ENCODE results near the gene VANGL2. TPM values are rescaled to one million over a fixed set of nuclear protein-coding genes. Genes with fewer than 3 reads are reported as not detected.

Gene VANGL2
- total and polyA plus RNA-seq, 2 of the 4 experiments (the other 2 are of a cell fraction), result 0.36 to 3.6 TPM

- H3K36me3 ChIP-seq (ENCODE audit: control insufficient read depth, insufficient read depth, low read length), result no peaks in the 10 kb centered on the region
These were observed 11.1 kb downstream of the VANGL2 start for GRCh38 chr1:160411271-160412027.

More at GRCh38 chr1:160411271-160412027, 11.1 kb downstream of the VANGL2 start:
- ATAC-seq (ENCODE audit: low read depth), result no peak
- in situ Hi-C loops (cut with MboI; ENCODE audit: low sequenced_read_pairs), result no loop called here
- no peak overlapping the region for H3K4me2 ChIP-seq (ENCODE audit: low read depth, low read length)
- no peak overlapping the region for H2BK5ac ChIP-seq (ENCODE audit: low read depth, low read length, poor library complexity, severe bottlenecking)
- no TSS peak for BruUV-seq (replicated peaks)
- no peak overlapping the region for H2BK15ac ChIP-seq (ENCODE audit: low read depth, low read length)
- no peaks in the 10 kb centered on the region for H3K79me1 ChIP-seq (ENCODE audit: low read depth in 1 of 2, low read length in 2 of 2)
- no peak overlapping the region for H3K14ac ChIP-seq (replicated peaks; ENCODE audit: low read depth, low read length)
- no peak overlapping the region for H3K27ac ChIP-seq (ENCODE audit: insufficient read depth, low read length)
- ChIA-PET POLR2A (ENCODE audit: unreplicated experiment) (no interaction called here), CTCF (no interaction called here)
- H4K8ac ChIP-seq (ENCODE audit: low read depth in 2 of 2, low read length in 2 of 2), result no peak overlapping the region
- no peak for DNase-seq
- H3K18ac ChIP-seq (ENCODE audit: low read depth, low read length), result no peak overlapping the region
- dilution Hi-C loops (cut with HindIII; ENCODE audit: low sequenced_read_pairs, unreplicated experiment), result no loop called here
- H2BK20ac ChIP-seq (ENCODE audit: low read depth, low read length), result no peak overlapping the region
- TF ChIP-seq RFX5 (IDR thresholded peaks at IDR 0.05; ENCODE audit: low read depth, low read length) (no peak), CHD1 (IDR thresholded peaks at IDR 0.05; ENCODE audit: low read depth, low read length) (no peak), MAFK (IDR thresholded peaks at IDR 0.05; ENCODE audit: low read depth, low read length) (no peak), CEBPB (IDR thresholded peaks at IDR 0.05; ENCODE audit: low read depth, low read length) (no peak), SMC3 (IDR thresholded peaks at IDR 0.05; ENCODE audit: low read depth, low read length) (no peak), CTCF (conservative IDR thresholded peaks at IDR 0.05; ENCODE audit: low read depth, low read length) (no peak), RCOR1 (IDR thresholded peaks at IDR 0.05; ENCODE audit: insufficient replicate concordance, low read length) (no peak), MXI1 (IDR thresholded peaks at IDR 0.05; ENCODE audit: borderline replicate concordance, low read depth, low read length) (no peak), MAZ (IDR thresholded peaks at IDR 0.05; ENCODE audit: borderline replicate concordance, low read depth, low read length) (no peak), FOS (IDR thresholded peaks at IDR 0.05; ENCODE audit: low read depth, low read length) (no peak), RAD21 (IDR thresholded peaks at IDR 0.05; ENCODE audit: low read length) (no peak), POLR2A (IDR thresholded peaks at IDR 0.05; ENCODE audit: low read depth, low read length) (no peak), BHLHE40 (IDR thresholded peaks at IDR 0.05; ENCODE audit: low read depth, low read length) (no peak), NFE2L2 (IDR thresholded peaks at IDR 0.05; ENCODE audit: low read depth, low read length) (no peak)
- TF ChIP-seq, protein P1, sequence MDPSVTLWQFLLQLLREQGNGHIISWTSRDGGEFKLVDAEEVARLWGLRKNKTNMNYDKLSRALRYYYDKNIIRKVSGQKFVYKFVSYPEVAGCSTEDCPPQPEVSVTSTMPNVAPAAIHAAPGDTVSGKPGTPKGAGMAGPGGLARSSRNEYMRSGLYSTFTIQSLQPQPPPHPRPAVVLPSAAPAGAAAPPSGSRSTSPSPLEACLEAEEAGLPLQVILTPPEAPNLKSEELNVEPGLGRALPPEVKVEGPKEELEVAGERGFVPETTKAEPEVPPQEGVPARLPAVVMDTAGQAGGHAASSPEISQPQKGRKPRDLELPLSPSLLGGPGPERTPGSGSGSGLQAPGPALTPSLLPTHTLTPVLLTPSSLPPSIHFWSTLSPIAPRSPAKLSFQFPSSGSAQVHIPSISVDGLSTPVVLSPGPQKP (IDR thresholded peaks at IDR 0.05; ENCODE audit: borderline replicate concordance, low read depth, low read length), result no peak
- TF ChIP-seq, protein P2, sequence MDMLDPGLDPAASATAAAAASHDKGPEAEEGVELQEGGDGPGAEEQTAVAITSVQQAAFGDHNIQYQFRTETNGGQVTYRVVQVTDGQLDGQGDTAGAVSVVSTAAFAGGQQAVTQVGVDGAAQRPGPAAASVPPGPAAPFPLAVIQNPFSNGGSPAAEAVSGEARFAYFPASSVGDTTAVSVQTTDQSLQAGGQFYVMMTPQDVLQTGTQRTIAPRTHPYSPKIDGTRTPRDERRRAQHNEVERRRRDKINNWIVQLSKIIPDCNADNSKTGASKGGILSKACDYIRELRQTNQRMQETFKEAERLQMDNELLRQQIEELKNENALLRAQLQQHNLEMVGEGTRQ (IDR thresholded peaks at IDR 0.05; ENCODE audit: low read depth, low read length), result no peak
- H2AK5ac ChIP-seq (ENCODE audit: low read depth, low read length), result no peak overlapping the region
- no peaks in the 10 kb centered on the region for H3K9me3 ChIP-seq (ENCODE audit: control insufficient read depth, insufficient read depth, low read length)
- no peaks in the 10 kb centered on the region for H4K20me1 ChIP-seq (ENCODE audit: insufficient read depth, low read length)
- no peaks in the 10 kb centered on the region; the same call in 1 of the 2 replicates for H3K9me1 ChIP-seq (ENCODE audit: insufficient read depth, low read length)
- no peak overlapping the region for H3K4ac ChIP-seq (ENCODE audit: low read depth, low read length)
- H2AK9ac ChIP-seq (replicated peaks; ENCODE audit: low read depth, low read length, poor library complexity), result peak overlapping the region; percentile 11
- H4K5ac ChIP-seq (ENCODE audit: low read depth, low read length), result no peak overlapping the region
- H2BK120ac ChIP-seq (ENCODE audit: low read depth, low read length), result no peak overlapping the region
- 40% methylated on average over 1 of the region's 6 CpGs; no CpG with 5 or more reads in 1 of the 2 experiments for WGBS, 2 experiments (ENCODE audit: extremely low coverage in 2 of 2, insufficient read length in 1 of 2)
- H3K23ac ChIP-seq (ENCODE audit: low read depth, low read length), result no peak overlapping the region
- no peak overlapping the region for H4K91ac ChIP-seq (ENCODE audit: insufficient read depth, low read depth, low read length)
- H3K4me3 ChIP-seq (ENCODE audit: insufficient read depth, low read depth, low read length), result no peak overlapping the region
- no peak overlapping the region for H3K9ac ChIP-seq (ENCODE audit: low read depth, low read length)
- H3K4me1 ChIP-seq (ENCODE audit: control insufficient read depth, insufficient read depth, low read length), result no peaks in the 10 kb centered on the region
- peaks cover 3% of the 10 kb centered on the region; the same call in 1 of the 2 replicates for H3K27me3 ChIP-seq (ENCODE audit: control insufficient read depth, insufficient read depth, low read length)
- H3K56ac ChIP-seq (ENCODE audit: extremely low read depth, insufficient read depth, low read length), result no peak overlapping the region
- intact Hi-C loops (cut with micrococcal nuclease), result no loop called here
- no peak overlapping the region for H2AFZ ChIP-seq (replicated peaks; ENCODE audit: low read length, poor library complexity)

Data from IMR-90 (cell line).